ENCODE data around the gene BCCIP.

DNA sequence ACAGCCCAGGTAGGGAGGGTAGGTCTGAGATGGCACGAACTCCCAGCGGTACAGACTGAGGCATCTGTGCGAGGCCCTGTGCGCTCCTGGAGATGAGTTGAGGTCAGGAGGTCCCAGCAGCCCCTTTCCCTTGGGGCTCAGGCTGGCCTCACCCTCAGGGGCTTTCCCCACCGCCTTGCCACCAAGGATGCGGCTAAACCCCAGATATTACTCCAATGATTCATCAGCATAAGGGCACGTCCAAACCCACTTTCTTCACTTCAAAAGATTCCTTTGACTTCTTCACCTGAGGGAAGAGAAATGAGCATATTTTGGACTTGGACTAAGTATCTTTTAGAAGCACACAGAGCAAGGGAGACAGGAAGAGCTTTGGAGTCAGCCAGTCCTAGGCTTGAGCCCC, 20.6 kb upstream of the BCCIP start:
- TF ChIP-seq TAF1 (IDR thresholded peaks at IDR 0.05; ENCODE audit: borderline replicate concordance, low read depth, low read length): no peak
- TF ChIP-seq, protein P1, sequence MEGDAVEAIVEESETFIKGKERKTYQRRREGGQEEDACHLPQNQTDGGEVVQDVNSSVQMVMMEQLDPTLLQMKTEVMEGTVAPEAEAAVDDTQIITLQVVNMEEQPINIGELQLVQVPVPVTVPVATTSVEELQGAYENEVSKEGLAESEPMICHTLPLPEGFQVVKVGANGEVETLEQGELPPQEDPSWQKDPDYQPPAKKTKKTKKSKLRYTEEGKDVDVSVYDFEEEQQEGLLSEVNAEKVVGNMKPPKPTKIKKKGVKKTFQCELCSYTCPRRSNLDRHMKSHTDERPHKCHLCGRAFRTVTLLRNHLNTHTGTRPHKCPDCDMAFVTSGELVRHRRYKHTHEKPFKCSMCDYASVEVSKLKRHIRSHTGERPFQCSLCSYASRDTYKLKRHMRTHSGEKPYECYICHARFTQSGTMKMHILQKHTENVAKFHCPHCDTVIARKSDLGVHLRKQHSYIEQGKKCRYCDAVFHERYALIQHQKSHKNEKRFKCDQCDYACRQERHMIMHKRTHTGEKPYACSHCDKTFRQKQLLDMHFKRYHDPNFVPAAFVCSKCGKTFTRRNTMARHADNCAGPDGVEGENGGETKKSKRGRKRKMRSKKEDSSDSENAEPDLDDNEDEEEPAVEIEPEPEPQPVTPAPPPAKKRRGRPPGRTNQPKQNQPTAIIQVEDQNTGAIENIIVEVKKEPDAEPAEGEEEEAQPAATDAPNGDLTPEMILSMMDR (IDR thresholded peaks at IDR 0.05): no peak
